GM23338 (cell line): ENCODE results near the gene HTR1E.

Source experiments
- CREB1 ChIP-seq: fragments of 250-450 bp; sonication (Bioruptor Pico); IDR thresholded peaks from 2 replicates; pipeline ENCODE4 v1.5.0; 2020; ENCODE audit warnings: low read depth, mild to moderate bottlenecking, moderate library complexity
- CTCF ChIP-seq, 2 experiments: fragments of 200-600 bp in 1 of 2; sonication (generic) in 1 of 2; conservative IDR thresholded peaks; 2 replicates each; pipeline versions ENCODE4 v1.5.1 to v1.6.1; 2016 to 2017; ENCODE audit warnings: antibody characterized with exemption in 2 of 2, low read depth in 2 of 2, mild to moderate bottlenecking in 2 of 2, moderate library complexity in 1 of 2
- EZH2 ChIP-seq: fragments of 200-600 bp; sonication (generic); IDR thresholded peaks from one replicate; pipeline ENCODE4 v1.8.0; 2017; ENCODE audit warnings: antibody characterized with exemption, mild to moderate bottlenecking, low read depth; ENCODE audit not compliant: unreplicated experiment
- EZH2phosphoT487 ChIP-seq: fragments of 200-600 bp; sonication (generic); IDR thresholded peaks from one replicate; pipeline ENCODE4 v1.8.1; 2018; ENCODE audit warnings: antibody characterized with exemption; ENCODE audit not compliant: unreplicated experiment
- JUNB ChIP-seq: IDR thresholded peaks from one replicate; pipeline ENCODE4 v1.6.1; 2016; ENCODE audit warnings: antibody characterized with exemption; ENCODE audit not compliant: unreplicated experiment
- NANOG ChIP-seq: IDR thresholded peaks from 2 replicates; pipeline ENCODE4 v1.6.1; 2016; ENCODE audit warnings: antibody characterized with exemption, borderline replicate concordance
- POLR2AphosphoS5 ChIP-seq: IDR thresholded peaks from 2 replicates; pipeline ENCODE4 v1.6.1; 2016; ENCODE audit warnings: antibody characterized with exemption, low read depth
- REST ChIP-seq: IDR thresholded peaks from one replicate; pipeline ENCODE4 v1.6.1; 2018; ENCODE audit warnings: antibody characterized with exemption; ENCODE audit not compliant: unreplicated experiment
- ZNF331 ChIP-seq: fragments of 250-450 bp; sonication (Bioruptor Pico); IDR thresholded peaks from 2 replicates; pipeline ENCODE4 v1.5.0; 2020; ENCODE audit warnings: low read depth, mild to moderate bottlenecking, moderate library complexity
- TF ChIP-seq, protein P1 (sequence below): fragments of 250-450 bp; sonication (Bioruptor Pico); IDR thresholded peaks from 2 replicates; pipeline ENCODE4 v1.5.0; 2020; ENCODE audit warnings: mild to moderate bottlenecking, moderate library complexity
- TF ChIP-seq, protein P2 (sequence below): IDR thresholded peaks from 2 replicates; pipeline ENCODE4 v1.6.1; 2016; ENCODE audit warnings: antibody characterized with exemption

GRCh38 chr6:86916393-86916792 is 20.9 kb upstream of the HTR1E start:
- TF ChIP-seq CTCF (conservative IDR thresholded peaks at IDR 0.05; ENCODE audit: low read depth in 2 of 2) = no peak
- TF ChIP-seq, protein P1, sequence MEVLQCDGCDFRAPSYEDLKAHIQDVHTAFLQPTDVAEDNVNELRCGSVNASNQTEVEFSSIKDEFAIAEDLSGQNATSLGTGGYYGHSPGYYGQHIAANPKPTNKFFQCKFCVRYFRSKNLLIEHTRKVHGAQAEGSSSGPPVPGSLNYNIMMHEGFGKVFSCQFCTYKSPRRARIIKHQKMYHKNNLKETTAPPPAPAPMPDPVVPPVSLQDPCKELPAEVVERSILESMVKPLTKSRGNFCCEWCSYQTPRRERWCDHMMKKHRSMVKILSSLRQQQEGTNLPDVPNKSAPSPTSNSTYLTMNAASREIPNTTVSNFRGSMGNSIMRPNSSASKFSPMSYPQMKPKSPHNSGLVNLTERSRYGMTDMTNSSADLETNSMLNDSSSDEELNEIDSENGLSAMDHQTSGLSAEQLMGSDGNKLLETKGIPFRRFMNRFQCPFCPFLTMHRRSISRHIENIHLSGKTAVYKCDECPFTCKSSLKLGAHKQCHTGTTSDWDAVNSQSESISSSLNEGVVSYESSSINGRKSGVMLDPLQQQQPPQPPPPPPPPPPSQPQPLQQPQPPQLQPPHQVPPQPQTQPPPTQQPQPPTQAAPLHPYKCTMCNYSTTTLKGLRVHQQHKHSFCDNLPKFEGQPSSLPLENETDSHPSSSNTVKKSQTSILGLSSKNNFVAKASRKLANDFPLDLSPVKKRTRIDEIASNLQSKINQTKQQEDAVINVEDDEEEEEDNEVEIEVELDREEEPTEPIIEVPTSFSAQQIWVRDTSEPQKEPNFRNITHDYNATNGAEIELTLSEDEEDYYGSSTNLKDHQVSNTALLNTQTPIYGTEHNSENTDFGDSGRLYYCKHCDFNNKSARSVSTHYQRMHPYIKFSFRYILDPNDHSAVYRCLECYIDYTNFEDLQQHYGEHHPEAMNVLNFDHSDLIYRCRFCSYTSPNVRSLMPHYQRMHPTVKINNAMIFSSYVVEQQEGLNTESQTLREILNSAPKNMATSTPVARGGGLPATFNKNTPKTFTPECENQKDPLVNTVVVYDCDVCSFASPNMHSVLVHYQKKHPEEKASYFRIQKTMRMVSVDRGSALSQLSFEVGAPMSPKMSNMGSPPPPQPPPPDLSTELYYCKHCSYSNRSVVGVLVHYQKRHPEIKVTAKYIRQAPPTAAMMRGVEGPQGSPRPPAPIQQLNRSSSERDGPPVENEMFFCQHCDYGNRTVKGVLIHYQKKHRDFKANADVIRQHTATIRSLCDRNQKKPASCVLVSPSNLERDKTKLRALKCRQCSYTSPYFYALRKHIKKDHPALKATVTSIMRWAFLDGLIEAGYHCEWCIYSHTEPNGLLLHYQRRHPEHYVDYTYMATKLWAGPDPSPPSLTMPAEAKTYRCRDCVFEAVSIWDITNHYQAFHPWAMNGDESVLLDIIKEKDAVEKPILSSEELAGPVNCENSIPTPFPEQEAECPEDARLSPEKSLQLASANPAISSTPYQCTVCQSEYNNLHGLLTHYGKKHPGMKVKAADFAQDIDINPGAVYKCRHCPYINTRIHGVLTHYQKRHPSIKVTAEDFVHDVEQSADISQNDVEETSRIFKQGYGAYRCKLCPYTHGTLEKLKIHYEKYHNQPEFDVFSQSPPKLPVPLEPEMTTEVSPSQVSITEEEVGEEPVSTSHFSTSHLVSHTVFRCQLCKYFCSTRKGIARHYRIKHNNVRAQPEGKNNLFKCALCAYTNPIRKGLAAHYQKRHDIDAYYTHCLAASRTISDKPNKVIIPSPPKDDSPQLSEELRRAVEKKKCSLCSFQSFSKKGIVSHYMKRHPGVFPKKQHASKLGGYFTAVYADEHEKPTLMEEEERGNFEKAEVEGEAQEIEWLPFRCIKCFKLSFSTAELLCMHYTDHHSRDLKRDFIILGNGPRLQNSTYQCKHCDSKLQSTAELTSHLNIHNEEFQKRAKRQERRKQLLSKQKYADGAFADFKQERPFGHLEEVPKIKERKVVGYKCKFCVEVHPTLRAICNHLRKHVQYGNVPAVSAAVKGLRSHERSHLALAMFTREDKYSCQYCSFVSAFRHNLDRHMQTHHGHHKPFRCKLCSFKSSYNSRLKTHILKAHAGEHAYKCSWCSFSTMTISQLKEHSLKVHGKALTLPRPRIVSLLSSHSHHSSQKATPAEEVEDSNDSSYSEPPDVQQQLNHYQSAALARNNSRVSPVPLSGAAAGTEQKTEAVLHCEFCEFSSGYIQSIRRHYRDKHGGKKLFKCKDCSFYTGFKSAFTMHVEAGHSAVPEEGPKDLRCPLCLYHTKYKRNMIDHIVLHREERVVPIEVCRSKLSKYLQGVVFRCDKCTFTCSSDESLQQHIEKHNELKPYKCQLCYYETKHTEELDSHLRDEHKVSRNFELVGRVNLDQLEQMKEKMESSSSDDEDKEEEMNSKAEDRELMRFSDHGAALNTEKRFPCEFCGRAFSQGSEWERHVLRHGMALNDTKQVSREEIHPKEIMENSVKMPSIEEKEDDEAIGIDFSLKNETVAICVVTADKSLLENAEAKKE (CRISPR knock-in tag) = no peak
- TF ChIP-seq EZH2 = no peak
- TF ChIP-seq REST = no peak
- TF ChIP-seq POLR2AphosphoS5 = no peak
- TF ChIP-seq EZH2phosphoT487 = no peak
- TF ChIP-seq, protein P2, sequence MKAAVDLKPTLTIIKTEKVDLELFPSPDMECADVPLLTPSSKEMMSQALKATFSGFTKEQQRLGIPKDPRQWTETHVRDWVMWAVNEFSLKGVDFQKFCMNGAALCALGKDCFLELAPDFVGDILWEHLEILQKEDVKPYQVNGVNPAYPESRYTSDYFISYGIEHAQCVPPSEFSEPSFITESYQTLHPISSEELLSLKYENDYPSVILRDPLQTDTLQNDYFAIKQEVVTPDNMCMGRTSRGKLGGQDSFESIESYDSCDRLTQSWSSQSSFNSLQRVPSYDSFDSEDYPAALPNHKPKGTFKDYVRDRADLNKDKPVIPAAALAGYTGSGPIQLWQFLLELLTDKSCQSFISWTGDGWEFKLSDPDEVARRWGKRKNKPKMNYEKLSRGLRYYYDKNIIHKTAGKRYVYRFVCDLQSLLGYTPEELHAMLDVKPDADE = no peak
- no peak for TF ChIP-seq JUNB
- TF ChIP-seq CREB1 (CRISPR knock-in tag) = no peak
- TF ChIP-seq ZNF331 (CRISPR knock-in tag) = no peak
- TF ChIP-seq NANOG = no peak
